ENCODE measurements around the gene ZSWIM1.
A peak's percentile ranks its signal among the peaks of the same experiment; 100 is the strongest.

Gene ZSWIM1

DNA sequence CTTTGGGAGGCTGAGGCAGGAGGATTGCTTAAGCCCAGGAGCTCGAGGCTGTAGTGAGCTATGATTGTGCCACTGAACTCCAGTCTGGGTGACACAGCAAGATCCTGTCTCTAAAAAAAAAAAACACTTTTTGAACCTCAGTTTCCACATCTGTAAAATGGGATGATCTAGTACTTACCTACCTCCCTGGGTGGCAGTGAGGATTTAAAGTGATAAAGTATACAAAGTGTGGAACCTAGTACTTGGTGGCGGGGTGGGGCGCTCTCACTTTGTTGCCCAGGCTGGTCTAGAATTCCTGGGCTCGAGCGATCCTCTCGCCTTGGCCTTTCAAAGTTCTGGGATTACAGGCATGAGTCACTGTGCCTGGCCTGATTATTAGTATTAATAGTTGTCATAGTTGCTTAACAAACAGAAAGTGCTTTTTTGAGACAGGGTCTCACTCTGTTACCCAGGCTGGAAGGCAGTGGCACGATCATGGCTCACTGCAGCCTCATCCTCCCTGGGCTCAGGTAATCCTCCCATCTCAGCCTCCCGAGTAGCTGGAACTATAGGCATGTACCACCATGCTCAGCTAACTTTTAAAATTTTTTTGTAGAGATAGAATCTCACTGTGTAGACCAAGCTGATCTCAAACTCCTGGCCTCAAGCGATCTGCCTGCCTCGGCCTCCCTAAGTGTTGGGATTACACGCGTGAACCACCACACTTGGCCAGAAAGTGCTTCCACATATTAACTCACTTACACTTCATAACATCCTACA is 37.9 kb downstream of the ZSWIM1 start:
- DNase-seq (ENCODE audit: low read depth): no peak
- H3K4me3 ChIP-seq (ENCODE audit: low read length): no peak overlapping the region
- TF ChIP-seq, protein P1, sequence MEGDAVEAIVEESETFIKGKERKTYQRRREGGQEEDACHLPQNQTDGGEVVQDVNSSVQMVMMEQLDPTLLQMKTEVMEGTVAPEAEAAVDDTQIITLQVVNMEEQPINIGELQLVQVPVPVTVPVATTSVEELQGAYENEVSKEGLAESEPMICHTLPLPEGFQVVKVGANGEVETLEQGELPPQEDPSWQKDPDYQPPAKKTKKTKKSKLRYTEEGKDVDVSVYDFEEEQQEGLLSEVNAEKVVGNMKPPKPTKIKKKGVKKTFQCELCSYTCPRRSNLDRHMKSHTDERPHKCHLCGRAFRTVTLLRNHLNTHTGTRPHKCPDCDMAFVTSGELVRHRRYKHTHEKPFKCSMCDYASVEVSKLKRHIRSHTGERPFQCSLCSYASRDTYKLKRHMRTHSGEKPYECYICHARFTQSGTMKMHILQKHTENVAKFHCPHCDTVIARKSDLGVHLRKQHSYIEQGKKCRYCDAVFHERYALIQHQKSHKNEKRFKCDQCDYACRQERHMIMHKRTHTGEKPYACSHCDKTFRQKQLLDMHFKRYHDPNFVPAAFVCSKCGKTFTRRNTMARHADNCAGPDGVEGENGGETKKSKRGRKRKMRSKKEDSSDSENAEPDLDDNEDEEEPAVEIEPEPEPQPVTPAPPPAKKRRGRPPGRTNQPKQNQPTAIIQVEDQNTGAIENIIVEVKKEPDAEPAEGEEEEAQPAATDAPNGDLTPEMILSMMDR (conservative IDR thresholded peaks at IDR 0.05; ENCODE audit: low read length): no peak

DNA sequence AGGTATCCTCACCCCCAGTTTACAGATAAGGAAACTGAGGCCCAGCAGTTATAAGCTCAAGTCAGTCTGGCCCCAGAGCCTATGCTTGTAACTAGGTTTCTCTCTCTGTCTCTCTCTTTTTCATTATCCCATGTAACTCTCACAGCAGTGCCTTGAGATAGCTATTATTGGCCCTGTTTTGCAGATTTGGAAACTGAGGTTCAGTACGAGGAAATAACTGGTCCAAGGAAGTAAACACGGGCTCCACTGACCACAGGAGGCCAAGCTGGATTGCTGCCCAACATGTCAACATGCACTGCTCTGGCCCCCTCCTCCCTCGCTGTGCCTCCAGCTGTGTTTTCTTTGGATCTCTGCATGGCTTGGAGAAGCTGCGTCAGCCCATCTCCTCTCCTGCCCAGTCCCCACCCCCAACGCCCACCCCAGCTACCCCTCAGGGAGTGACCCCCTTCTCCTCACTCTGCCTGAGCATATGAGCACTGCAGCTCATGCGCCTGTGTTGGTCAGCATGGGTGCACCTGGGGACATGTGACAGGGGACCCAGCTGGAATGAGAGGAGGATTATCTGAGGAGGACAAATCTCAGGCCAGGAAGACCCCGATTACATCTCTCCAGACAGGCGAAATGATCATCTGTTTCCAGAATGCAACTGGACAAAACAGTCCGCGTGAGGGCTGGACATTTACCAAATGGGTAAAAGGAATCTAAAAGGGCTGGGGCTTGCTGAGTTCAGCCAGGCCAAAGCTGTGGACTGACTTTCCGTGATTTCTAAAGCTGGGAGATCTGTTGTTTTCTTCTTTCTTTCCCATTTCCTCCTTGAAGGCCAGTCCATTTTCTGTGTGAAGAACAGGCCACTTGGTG is 38.7 kb downstream of the ZSWIM1 start:
- TF ChIP-seq, protein P1 (conservative IDR thresholded peaks at IDR 0.05; ENCODE audit: low read length): no peak
- DNase-seq (ENCODE audit: low read depth): peak; percentile 37
- H3K4me3 ChIP-seq (ENCODE audit: low read length): no peak overlapping the region

DNA sequence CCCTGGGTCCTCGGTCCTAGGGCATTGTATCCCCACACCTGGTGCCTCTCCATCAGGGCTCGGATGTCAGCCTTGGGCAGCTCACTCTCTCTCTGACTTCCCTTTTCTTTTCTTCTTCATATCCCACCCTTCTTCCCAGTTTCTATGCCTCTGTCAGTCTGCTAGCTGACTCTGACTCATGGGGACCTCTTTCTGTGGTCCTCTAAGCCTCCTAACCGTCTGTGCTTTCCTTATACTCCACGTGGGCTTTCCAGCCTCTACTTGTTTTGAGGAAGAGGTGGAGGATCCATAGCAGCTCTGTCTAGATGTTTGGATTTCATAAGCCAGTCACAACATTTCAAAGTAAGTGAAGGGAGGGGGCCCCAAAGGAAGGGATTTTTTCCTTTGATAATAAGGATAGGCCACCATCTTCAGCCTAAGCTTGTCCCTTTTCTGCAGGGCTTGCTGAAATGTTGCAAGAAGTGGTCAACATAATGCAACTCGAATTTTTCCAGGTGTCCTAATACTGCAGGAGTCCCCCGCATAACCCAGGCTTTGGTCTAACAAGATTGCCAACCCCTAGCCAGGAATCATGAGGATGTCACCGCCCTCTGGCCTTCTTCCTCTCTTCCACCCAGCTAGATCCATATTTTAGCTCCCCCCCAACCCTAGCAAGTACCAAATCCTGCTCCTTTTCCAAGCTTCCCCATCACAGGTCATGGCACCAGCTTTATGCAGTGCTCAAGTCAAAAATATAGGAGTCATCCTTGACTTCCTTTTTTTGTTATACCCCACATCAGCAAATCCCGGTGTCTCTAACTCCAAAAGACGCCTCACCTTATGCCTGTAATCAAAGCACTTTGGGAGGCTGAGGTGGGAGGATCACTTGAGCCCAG is 39.7 kb downstream of the ZSWIM1 start:
- H3K4me3 ChIP-seq (ENCODE audit: low read length): no peak overlapping the region
- DNase-seq (ENCODE audit: low read depth): no peak
- TF ChIP-seq, protein P1 (conservative IDR thresholded peaks at IDR 0.05; ENCODE audit: low read length): no peak

DNA sequence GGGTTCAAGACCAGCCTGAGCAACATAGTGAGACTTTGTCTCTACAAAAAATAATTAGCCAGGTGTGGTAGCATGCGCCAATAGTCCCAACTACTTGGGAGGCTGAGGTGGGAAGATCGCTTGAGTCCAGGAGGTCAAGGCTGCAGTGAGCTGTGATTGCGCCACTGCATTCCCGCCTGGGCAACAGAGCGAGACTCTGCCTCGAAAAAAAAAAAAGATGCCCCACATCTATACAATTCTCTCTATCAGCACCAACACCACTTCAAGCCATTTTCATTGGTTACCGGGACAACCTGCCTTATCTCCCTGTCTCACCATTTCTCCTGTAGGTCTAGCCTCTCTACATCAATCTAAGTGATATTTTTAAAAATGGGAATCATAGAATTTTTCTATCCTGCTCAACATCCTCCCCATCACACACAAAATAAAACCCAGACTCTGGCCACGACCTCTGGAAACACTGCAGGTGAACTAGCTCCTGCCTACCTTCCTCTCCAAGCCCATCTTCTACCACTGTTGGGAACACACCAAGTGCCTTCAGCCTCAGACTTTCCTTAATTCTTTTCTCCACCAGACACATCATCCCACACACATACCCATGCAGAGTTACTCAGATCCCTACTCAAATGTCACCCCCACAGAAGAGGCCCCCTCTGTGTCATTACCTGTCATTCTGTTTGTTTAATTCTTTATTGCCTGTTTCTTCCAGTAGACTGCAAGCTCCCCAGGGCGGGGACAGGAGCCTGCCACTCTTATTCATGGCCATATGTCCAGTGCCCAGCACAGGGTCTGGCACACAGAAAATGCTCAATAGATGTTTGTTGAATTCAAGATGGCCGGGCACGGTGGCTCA is 40.5 kb downstream of the ZSWIM1 start:
- TF ChIP-seq, protein P1 (conservative IDR thresholded peaks at IDR 0.05; ENCODE audit: low read length): no peak
- DNase-seq (ENCODE audit: low read depth): no peak
- no peak overlapping the region for H3K4me3 ChIP-seq (ENCODE audit: low read length)

DNA sequence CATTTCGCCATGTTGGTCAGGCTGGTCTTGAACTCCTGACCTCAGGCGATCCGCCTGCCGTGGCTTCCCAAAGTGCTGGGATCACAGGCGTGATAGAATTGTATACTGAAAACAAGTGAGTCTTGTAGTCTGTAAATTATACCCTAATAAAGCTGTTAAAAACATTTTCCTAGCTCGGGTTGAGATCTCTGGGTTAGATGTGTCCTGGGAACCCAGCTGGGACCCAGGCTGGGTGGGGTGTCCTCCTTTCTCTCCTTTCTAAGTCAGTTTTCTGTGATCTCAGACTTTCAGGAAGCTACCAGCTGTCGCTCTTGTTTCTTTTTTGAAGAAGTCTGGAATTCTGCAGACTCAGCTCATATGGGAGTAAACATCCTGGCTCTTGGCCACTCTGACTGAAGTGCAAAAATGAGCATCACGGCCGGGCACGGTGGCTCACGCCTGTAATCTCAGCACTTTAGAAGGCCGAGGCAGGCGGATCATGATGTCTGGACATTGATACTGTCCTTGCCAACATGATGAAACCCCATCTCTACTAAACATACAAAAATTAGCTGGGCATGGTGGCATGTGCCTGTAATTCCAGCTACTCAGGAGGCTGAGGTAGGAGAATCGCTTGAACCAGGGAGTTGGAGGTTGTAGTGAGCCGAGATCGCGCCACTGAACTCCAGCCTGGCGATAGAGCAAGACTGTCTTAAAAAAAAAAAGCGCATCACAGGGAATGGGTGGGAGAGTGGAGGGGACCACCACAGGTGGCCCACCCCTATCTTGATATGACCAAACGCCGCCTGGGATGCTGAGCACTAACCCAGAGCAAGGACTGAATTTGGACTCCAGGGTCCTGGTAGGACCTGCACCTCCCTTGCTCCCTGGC is 43.6 kb downstream of the ZSWIM1 start:
- TF ChIP-seq, protein P1 (conservative IDR thresholded peaks at IDR 0.05; ENCODE audit: low read length): no peak
- peak overlapping the region; percentile 8; the same call in 1 of the 2 replicates for H3K4me3 ChIP-seq (ENCODE audit: low read length)
- DNase-seq (ENCODE audit: low read depth): peak; percentile 53
